Daoy (cell line): ENCODE data around the gene AP3B1. TPM values are rescaled to one million over a fixed set of nuclear protein-coding genes. Genes with fewer than 3 reads are reported as not detected.
"Not testable (repeated sequence)": the region's sequence is repeated elsewhere in the genome, so short reads cannot be mapped to it uniquely, and the experiment has no call there.

Experiments used
- DNase-seq: peaks from one replicate; pipeline ENCODE4 v3.0.0-alpha.2; 2015; ENCODE audit warnings: low read depth
- total RNA-seq: library from RNA; depleted of rRNA; stranded (reverse); fragments of >200 nt; shearing (Covaris generic); gene quantifications from 2 replicates; pipeline ENCODE4 v1.2.3, GENCODE V29; 2014

AP3B1 gene
- total RNA-seq, 1 experiment from 2014 or later, result 39.0 TPM

DNA sequence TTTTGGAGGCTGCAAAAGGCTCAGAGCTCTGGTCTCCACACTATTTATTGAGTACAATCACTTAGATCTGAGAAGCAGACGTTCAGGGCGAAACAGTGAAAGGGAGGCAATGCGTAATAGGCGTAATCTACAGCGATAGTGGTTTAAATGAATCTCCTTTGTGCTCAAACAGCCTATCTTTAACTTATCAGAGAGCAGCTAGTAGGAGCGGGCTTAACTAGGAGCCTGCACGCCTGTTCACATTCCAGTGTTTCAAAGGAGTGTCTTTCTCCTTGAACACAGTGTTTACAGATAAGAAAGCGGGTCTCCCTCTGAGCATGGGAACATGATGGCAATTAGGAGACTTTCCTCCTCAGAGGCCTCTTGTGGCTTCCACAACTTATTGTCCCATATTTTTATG is 49.4 kb downstream of the AP3B1 start:
- no peak for DNase-seq

DNA sequence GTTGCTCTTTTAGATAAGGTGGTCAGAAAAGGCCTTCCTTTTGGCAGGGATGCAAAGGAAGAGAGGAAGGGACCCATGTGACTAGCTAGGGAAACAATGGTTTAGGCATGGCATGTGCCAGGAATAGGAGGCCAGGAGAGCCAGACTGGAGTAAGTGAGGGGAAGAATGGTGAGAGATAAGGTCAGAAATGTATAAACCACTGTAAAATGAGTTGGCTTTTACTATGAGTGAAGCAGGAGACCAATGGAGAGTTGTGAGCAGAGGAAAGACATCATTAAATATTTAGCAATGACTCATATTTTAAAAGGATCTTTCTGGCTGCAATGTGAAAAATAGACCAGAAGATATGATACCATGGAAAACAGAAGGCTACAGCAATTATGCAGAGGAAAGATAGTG is 50.9 kb downstream of the AP3B1 start:
- peak; percentile 56 for DNase-seq

DNA sequence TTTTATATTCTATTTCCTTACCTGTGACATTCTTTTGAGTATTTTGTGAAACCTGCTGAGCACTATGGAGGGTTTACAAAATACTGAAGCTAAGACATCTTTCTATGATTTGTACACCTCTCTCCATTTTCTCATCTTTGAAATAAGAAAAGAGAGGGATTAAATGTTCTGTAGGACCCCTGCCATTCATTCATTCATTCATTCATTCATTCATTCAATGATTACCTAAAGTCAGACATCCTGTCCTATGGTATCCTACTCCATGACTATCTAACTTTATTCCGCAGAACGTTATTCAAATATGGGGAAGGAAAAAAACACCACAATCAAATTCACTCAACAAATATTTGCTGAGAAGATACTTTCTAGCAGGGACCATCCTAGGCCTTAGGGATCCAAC is 51.4 kb downstream of the AP3B1 start:
- DNase-seq, result no peak

- no peak for DNase-seq
Measured at GRCh38 chr5:78242001-78242400, 52.5 kb downstream of the AP3B1 start.

- DNase-seq, result no peak
Measured at GRCh38 chr5:78237911-78238310, 56.6 kb downstream of the AP3B1 start.

DNA sequence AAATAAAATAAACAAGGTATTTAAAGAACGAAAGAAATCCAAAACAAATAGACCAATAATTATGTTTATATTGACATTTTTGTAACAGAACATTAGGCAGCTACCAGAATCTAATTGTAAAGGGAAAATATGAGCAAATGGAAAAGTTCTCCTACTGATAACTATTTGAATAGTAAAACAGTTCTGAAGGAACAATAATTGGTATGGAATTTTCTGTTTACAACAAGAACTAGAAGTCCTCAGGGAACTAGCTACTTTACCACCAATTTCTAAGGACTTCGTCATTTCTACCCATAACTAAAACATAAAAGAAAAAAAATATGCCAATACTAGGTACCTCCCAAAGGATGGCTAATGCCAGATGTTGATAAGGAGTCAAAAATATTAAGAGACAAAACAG is 58.5 kb downstream of the AP3B1 start:
- no peak for DNase-seq

GRCh38 chr5:78235289-78235688 is 59.2 kb downstream of the AP3B1 start:
- no peak for DNase-seq

DNA sequence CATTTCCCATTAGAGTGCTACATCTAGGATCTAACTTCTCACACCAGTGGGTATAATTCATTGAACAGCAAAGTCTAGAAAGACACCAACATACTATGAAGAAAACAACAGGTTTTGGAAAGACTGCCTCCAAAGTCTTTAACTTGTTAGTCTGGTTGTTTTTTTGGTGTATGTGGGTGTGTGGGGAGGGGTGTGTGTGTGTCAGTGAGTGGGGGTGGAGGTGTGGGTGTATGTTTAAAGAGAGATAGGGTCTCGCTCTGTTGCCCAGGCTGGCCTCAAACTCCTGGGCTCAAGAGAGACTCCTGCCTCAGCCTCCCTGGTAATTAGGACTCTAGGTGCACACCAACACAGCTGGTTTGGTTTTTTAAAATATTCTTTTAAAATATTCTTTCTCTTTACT is 59.7 kb downstream of the AP3B1 start:
- DNase-seq, result no peak

DNA sequence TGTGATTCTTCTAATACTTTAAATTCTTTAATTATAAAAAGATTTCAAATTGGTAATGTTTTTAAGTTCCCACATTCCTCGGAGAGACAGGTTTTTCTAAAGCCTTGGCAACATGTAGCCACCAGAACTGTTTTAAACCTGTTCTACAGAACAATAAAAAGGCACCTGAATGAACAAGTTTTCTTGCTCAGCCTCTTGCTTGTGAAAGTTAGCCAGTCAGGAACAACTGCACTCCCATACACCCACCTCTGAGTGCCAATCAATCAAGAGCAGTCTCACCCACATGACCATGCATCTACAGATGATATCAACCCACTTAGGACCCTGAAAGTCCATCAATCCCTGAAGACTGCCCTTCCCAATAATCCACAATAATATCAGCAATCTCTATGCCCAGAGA is 62.3 kb downstream of the AP3B1 start:
- DNase-seq, result no peak

- DNase-seq, result no peak
Measured at GRCh38 chr5:78224358-78224757, 70.1 kb downstream of the AP3B1 start.

DNA sequence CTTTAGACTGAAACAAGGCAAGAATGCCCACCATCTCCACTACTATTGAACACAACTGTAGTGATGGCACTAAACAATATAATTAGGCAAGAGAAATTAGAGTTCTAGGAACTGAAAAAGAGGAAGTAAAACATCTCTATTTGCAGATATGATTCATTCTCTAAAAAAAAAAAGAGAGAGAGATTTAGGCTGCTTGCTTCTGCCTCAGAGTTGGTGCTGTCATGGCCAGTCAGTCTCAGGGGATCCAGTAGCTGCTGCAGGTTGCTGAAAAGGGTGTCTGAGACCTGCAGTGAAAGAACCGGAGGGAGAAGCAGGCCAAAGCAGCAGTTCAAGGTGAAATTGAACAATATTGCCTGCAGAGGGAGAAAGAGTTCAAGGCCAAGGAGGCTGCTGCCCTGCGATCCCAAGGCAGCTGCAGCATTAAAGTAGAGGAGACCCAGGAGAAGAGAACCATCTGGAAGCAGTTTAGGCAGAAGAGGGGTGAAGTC is 72.5 kb downstream of the AP3B1 start:
- no peak for DNase-seq

GRCh38 chr5:78221467-78221866 is 73.0 kb downstream of the AP3B1 start:
- no peak for DNase-seq

- DNase-seq, result no peak
Measured at GRCh38 chr5:78215972-78216371, 78.5 kb downstream of the AP3B1 start.

DNA sequence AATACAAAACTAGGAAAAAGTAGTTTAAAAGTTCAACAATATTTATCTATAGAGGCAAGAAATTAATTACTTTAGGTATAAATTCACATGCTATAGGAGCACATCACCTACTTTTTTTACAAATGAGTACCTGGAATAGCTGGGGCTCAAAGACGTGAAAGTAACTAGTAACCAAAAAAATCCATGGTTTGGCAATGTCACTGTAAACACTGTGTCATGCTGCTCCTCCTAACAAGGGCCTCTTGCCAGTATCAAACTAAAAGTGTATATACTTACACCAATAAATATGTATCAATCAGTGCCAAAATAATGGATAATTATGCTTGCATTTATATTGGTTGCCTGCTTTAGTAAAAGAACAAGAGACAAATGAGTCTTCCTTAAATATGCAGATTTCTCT is 78.9 kb downstream of the AP3B1 start:
- DNase-seq, result no peak

DNA sequence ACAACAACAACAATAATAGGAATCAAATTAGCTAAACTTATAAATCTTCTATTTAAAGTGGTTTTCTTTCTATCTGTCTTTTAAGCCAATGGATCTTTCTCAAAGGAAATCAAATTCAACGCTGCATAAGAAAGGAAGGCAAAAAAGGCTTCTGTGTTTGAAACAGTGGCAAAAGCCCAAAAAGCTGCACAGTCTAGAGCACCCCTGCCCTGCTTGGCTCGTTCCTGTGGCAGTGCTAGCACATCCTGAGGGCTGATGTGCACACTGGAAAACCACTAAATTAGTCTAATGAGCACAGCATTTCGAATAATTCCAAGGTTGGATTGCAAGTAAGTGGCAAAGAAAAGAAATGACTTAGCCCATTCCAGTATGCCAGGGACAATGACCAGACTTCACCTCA is 80.7 kb downstream of the AP3B1 start:
- DNase-seq, result no peak

- DNase-seq, result no peak
Measured at GRCh38 chr5:78211052-78211451, 83.4 kb downstream of the AP3B1 start.

GRCh38 chr5:78204241-78204640 is 90.3 kb downstream of the AP3B1 start:
- DNase-seq, result no peak

DNA sequence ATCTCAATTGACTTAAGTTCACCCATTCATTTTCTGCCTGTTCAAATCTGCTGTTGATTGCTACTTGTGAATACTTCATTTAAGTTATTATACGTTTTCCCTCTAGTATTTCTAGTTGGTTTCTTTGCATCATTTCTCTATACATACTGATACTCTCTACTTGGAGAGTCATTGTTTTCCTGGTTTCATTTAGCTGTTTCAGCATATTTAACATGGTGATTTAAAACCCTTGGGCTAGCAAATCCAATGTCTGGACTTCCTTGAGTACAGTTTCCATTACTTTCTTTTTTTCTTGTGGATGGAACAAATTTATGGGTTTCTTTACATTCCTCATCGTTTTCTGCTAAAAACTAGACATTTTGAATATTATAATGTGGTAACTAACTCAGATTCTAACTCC is 90.7 kb downstream of the AP3B1 start:
- no peak for DNase-seq

DNA sequence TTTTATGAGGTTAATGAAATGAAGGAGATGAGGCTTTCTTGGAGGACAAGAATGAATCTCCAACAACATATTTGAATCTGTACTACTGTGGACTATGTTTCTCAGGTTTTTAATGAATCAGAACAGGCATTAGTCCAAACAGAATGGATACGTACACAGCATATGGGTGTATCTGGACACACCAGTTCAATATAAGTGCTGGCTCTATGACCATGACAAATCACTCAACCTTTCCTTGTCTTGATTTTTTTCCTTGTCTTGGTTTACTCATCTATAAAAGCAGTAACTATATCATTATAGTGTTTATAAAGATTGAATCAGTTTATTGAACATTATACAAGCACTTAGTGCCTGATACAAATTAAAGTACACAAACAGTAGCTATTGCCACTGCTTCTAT is 104.1 kb downstream of the AP3B1 start:
- no peak for DNase-seq

- DNase-seq, result not testable (repeated sequence)
Measured at GRCh38 chr5:78188681-78189080, 105.8 kb downstream of the AP3B1 start.

- DNase-seq, result no peak
Measured at GRCh38 chr5:78187172-78187571, 107.3 kb downstream of the AP3B1 start.

GRCh38 chr5:78182838-78183237 is 111.7 kb downstream of the AP3B1 start:
- peak; percentile 5 for DNase-seq

- no peak for DNase-seq
Measured at GRCh38 chr5:78178356-78178755, 116.1 kb downstream of the AP3B1 start.

GRCh38 chr5:78170335-78170734 is 124.2 kb downstream of the AP3B1 start:
- not testable (repeated sequence) for DNase-seq
